Liver (tissue), 9 donors: ENCODE results near the gene DSCAML1. TPM values are rescaled to one million over a fixed set of nuclear protein-coding genes. Genes with fewer than 3 reads are reported as not detected.

Experiments
- DNase-seq: peaks from one replicate; pipeline ENCODE4 v3.0.0-alpha.2; 2017; ENCODE audit warnings: low spot score
- H3K27ac ChIP-seq, 2 donors: one replicate each; pipeline ENCODE4 v1.7.0; 2013; ENCODE audit warnings: inconsistent platforms in 2 of 2, low read length in 2 of 2, control low read depth in 1 of 2, low read depth in 1 of 2, mild to moderate bottlenecking in 1 of 2
- H3K27me3 ChIP-seq, 4 donors: one replicate each; pipeline versions ENCODE4 v1.6.1 to v1.7.0; 2013; ENCODE audit warnings: low read length in 3 of 4, inconsistent platforms in 1 of 4, mild to moderate bottlenecking in 1 of 4, moderate library complexity in 1 of 4; ENCODE audit not compliant: control insufficient read depth in 4 of 4, insufficient read depth in 4 of 4
- H3K36me3 ChIP-seq, 4 donors: one replicate each; pipeline versions ENCODE4 v1.6.1 to v1.7.0; 2013; ENCODE audit warnings: low read length in 3 of 4, mild to moderate bottlenecking in 3 of 4, low read depth in 1 of 4, moderate library complexity in 1 of 4; ENCODE audit not compliant: control insufficient read depth in 4 of 4, insufficient read depth in 3 of 4
- H3K4me1 ChIP-seq, 4 donors: one replicate each; pipeline versions ENCODE4 v1.6.1 to v1.7.0; 2013; ENCODE audit warnings: low read length in 3 of 4, mild to moderate bottlenecking in 3 of 4, moderate library complexity in 1 of 4; ENCODE audit not compliant: control insufficient read depth in 4 of 4, insufficient read depth in 4 of 4
- H3K4me3 ChIP-seq, 3 donors: one replicate each; pipeline versions ENCODE4 v1.6.1 to v1.7.0; 2013; ENCODE audit warnings: low read length in 3 of 3, control low read depth in 1 of 3, low read depth in 1 of 3, mild to moderate bottlenecking in 1 of 3
- H3K9ac ChIP-seq, 2 donors: one replicate each; pipeline ENCODE4 v1.7.0; 2013; ENCODE audit warnings: low read length in 2 of 2, mild to moderate bottlenecking in 2 of 2, moderate library complexity in 2 of 2, control low read depth in 1 of 2, low read depth in 1 of 2
- H3K9me3 ChIP-seq, 4 donors: one replicate each; pipeline versions ENCODE4 v1.6.1 to v1.7.0; 2013; ENCODE audit warnings: low read length in 3 of 4; ENCODE audit not compliant: control insufficient read depth in 4 of 4
- EGR1 ChIP-seq, 2 donors: IDR thresholded peaks; 2 replicates each; pipeline ENCODE4 v1.6.1; 2016 to 2018; ENCODE audit warnings: antibody characterized with exemption in 2 of 2, low read depth in 2 of 2
- FOXA1 ChIP-seq: IDR thresholded peaks from 2 replicates; pipeline ENCODE4 v1.6.1; 2016; ENCODE audit warnings: antibody characterized with exemption
- FOXA2 ChIP-seq: IDR thresholded peaks from 2 replicates; pipeline ENCODE4 v1.6.1; 2016; ENCODE audit warnings: antibody characterized with exemption
- HNF4A ChIP-seq, 2 donors: conservative IDR thresholded peaks; 2 replicates each; pipeline ENCODE4 v1.6.1; 2016; ENCODE audit warnings: antibody characterized with exemption in 2 of 2, mild to moderate bottlenecking in 2 of 2
- HNF4G ChIP-seq: IDR thresholded peaks from 2 replicates; pipeline ENCODE4 v1.6.1; 2016; ENCODE audit warnings: antibody characterized with exemption
- JUND ChIP-seq, 2 donors: IDR thresholded peaks; 2 replicates each; pipeline ENCODE4 v1.6.1; 2016; ENCODE audit warnings: antibody characterized with exemption in 2 of 2
- MAX ChIP-seq: IDR thresholded peaks from 2 replicates; pipeline ENCODE4 v1.6.1; 2016; ENCODE audit warnings: antibody characterized with exemption
- RAD21 ChIP-seq, 2 donors: IDR thresholded peaks; 2 replicates each; pipeline ENCODE4 v1.6.1; 2016; ENCODE audit warnings: antibody characterized with exemption in 2 of 2, mild to moderate bottlenecking in 2 of 2
- REST ChIP-seq: IDR thresholded peaks from 2 replicates; pipeline ENCODE4 v1.6.1; 2016; ENCODE audit warnings: antibody characterized with exemption, mild to moderate bottlenecking
- RXRA ChIP-seq, 2 donors: IDR thresholded peaks; 2 replicates each; pipeline ENCODE4 v1.6.1; 2017 to 2018; ENCODE audit warnings: antibody characterized with exemption in 2 of 2, mild to moderate bottlenecking in 1 of 2
- SP1 ChIP-seq: IDR thresholded peaks from 2 replicates; pipeline ENCODE4 v1.6.1; 2018; ENCODE audit warnings: antibody characterized with exemption, mild to moderate bottlenecking
- YY1 ChIP-seq: IDR thresholded peaks from 2 replicates; pipeline ENCODE4 v1.6.1; 2016; ENCODE audit warnings: antibody characterized with exemption, mild to moderate bottlenecking
- ZBTB33 ChIP-seq: IDR thresholded peaks from 2 replicates; pipeline ENCODE4 v1.6.1; 2016; ENCODE audit warnings: antibody characterized with exemption
- WGBS: extraction: QIAGEN DNeasy Blood & Tissue Kit; methylation state at CpG from one replicate; pipeline ENCODE4 v1.1.7; 2013; 5-methylcytosine and 5-hydroxymethylcytosine counted together
- polyA plus RNA-seq, 2 donors: library from polyadenylated mRNA; stranded (reverse) in 1 of 2; unstranded in 1 of 2; fragments of 200-250 nt in 1 of 2; fragments of >200 nt in 1 of 2; fragmentation: Nextera tagmentation in 1 of 2; extraction: Ambion mirVana in 1 of 2; gene quantifications; one replicate each; pipeline versions ENCODE4 v1.2.1 to v1.2.3, GENCODE V29; 2013 to 2015
- total RNA-seq, 2 donors: library from RNA; depleted of rRNA; stranded (reverse); fragments of >200 nt; gene quantifications; one replicate each; pipeline ENCODE4 v1.2.3, GENCODE V29; 2014
- TF ChIP-seq, protein P1 (sequence below): IDR thresholded peaks from 2 replicates; pipeline ENCODE4 v1.6.1; 2016; ENCODE audit warnings: antibody characterized with exemption
- TF ChIP-seq, protein P2 (sequence below): fragments of 150-350 bp; IDR thresholded peaks from 2 replicates; pipeline ENCODE4 v1.5.1; 2017; ENCODE audit warnings: improper control_type of control experiment, low read depth, low read length; ENCODE audit not compliant: missing input control
- donor health status: healthy.
- donor health status: healthy.
- donor health status: healthy.
- donor health status: healthy.
- donor health status: healthy.

The DSCAML1 gene
- total and polyA plus RNA-seq, 4 donors, result 0.07 to 0.42 (median 0.20) TPM

DNA sequence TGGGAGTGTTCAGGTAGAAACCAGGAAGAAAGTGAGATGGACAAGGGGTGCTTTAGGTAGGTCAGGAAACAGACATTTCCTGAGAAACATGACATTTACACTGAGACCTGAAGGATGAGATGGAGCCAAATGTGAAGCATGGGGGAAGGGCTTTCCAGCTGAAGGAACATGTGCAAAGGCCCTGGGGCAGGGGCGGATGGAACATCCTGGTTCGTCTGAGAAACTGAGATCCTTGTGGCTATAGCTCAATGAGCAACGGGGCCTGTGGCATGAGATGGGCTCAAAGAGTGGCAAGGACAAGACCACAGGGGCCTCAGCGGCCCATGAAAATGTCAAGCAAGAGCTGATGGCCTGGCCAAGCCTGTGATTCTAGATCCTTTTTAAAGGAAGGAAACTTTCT lies 127.4 kb downstream of the DSCAML1 start:
- DNase-seq, result no peak
- 94% methylated on average over 4 of the region's 4 CpGs for WGBS
- Histone ChIP-seq H3K4me3 (no peak overlapping the region), H3K4me1 (no peaks in the 10 kb centered on the region), H3K27ac (no peak overlapping the region), H3K27me3 (peaks cover 0 to 2% (median 0%) of the 10 kb centered on the region in 4 donors), H3K9me3 (no peaks in the 10 kb centered on the region), H3K36me3 (no peaks in the 10 kb centered on the region), H3K9ac (no peak overlapping the region)
- TF ChIP-seq REST (no peak), JUND (IDR thresholded peaks at IDR 0.05) (no peak), FOXA1 (no peak), FOXA2 (no peak), MAX (no peak), RAD21 (IDR thresholded peaks at IDR 0.05) (no peak), HNF4A (conservative IDR thresholded peaks at IDR 0.05) (no peak), SP1 (no peak), RXRA (IDR thresholded peaks at IDR 0.05) (no peak), EGR1 (IDR thresholded peaks at IDR 0.05; ENCODE audit: low read depth in 2 of 2) (no peak), YY1 (no peak), ZBTB33 (no peak)

DNA sequence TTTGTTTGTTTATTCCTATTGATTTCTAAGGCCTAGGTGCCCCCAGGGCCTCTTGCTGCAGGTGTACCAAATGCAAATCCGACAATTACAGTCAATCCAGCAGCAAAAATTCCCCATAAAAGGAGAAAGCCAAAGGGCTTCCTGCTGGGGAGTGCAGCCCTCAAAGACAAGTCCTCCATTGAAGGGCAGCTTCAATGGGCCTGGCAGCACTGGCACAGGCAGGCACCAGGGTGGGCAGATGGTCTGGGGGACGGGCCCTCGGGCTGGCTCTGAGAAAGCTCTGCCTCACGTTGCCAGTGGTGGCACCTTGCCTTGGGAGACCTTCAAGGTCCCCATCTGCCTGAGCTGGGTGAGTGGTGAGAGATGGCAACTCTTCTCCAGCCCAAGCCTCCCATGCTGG lies 128.0 kb downstream of the DSCAML1 start:
- no peaks in the 10 kb centered on the region for H3K27me3 ChIP-seq
- no peak overlapping the region for H3K4me3 ChIP-seq
- H3K27ac ChIP-seq, result no peak overlapping the region
- H3K36me3 ChIP-seq, result no peaks in the 10 kb centered on the region
- no peaks in the 10 kb centered on the region for H3K4me1 ChIP-seq
- no peak overlapping the region for H3K9ac ChIP-seq
- no peak for DNase-seq
- H3K9me3 ChIP-seq, result no peaks in the 10 kb centered on the region
- TF ChIP-seq ZBTB33 (no peak), EGR1 (IDR thresholded peaks at IDR 0.05; ENCODE audit: low read depth in 2 of 2) (no peak), REST (no peak), FOXA1 (no peak), HNF4G (no peak), JUND (IDR thresholded peaks at IDR 0.05) (no peak), MAX (no peak), YY1 (no peak), HNF4A (conservative IDR thresholded peaks at IDR 0.05) (no peak), SP1 (no peak)
- TF ChIP-seq, protein P1, sequence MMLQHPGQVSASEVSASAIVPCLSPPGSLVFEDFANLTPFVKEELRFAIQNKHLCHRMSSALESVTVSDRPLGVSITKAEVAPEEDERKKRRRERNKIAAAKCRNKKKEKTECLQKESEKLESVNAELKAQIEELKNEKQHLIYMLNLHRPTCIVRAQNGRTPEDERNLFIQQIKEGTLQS, result no peak
- TF ChIP-seq, protein P2, sequence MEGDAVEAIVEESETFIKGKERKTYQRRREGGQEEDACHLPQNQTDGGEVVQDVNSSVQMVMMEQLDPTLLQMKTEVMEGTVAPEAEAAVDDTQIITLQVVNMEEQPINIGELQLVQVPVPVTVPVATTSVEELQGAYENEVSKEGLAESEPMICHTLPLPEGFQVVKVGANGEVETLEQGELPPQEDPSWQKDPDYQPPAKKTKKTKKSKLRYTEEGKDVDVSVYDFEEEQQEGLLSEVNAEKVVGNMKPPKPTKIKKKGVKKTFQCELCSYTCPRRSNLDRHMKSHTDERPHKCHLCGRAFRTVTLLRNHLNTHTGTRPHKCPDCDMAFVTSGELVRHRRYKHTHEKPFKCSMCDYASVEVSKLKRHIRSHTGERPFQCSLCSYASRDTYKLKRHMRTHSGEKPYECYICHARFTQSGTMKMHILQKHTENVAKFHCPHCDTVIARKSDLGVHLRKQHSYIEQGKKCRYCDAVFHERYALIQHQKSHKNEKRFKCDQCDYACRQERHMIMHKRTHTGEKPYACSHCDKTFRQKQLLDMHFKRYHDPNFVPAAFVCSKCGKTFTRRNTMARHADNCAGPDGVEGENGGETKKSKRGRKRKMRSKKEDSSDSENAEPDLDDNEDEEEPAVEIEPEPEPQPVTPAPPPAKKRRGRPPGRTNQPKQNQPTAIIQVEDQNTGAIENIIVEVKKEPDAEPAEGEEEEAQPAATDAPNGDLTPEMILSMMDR, result no peak
- WGBS, result 92% methylated on average over 4 of the region's 4 CpGs
